DND-41 (cell line): Measurements from ENCODE around the gene ONECUT3.
"Not testable (repeated sequence)": the region's sequence is repeated elsewhere in the genome, so short reads cannot be mapped to it uniquely, and the experiment has no call there.

Source experiments
- CTCF ChIP-seq: IDR thresholded peaks from 2 replicates; pipeline ENCODE4 v1.5.1; 2012; ENCODE audit warnings: borderline replicate concordance, low read length, moderate library complexity, mild to moderate bottlenecking; ENCODE audit not compliant: poor library complexity, severe bottlenecking; ENCODE audit errors: extremely low read depth
- EZH2 ChIP-seq: IDR thresholded peaks from 3 replicates; pipeline ENCODE4 v1.6.1; 2012; ENCODE audit warnings: borderline replicate concordance, low read depth, mild to moderate bottlenecking, moderate library complexity, low read length, inconsistent platforms; ENCODE audit not compliant: severe bottlenecking

- not testable (repeated sequence) for TF ChIP-seq EZH2, CTCF
Observed at GRCh38 chr19:1760786-1761527, 7.7 kb downstream of the ONECUT3 start.
